WERI-Rb-1 (cell line): ENCODE data around the gene OAF.

Source experiments
- DNase-seq: peaks from one replicate; pipeline ENCODE4 v3.0.0-alpha.2; 2020
- H3K27ac ChIP-seq: fragments of 250-450 bp; sonication (Bioruptor Pico); 2 replicates; pipeline ENCODE4 v1.5.1; 2020; ENCODE audit warnings: mild to moderate bottlenecking, moderate library complexity
- H3K27me3 ChIP-seq: fragments of 250-450 bp; sonication (Bioruptor Pico); 2 replicates; pipeline ENCODE4 v1.5.1; 2021; ENCODE audit warnings: mild to moderate bottlenecking, low read depth, moderate library complexity; ENCODE audit not compliant: insufficient read depth, severe bottlenecking
- H3K36me3 ChIP-seq: fragments of 250-450 bp; sonication (Bioruptor Pico); 2 replicates; pipeline ENCODE4 v1.5.1; 2020; ENCODE audit warnings: mild to moderate bottlenecking, moderate library complexity
- H3K4me3 ChIP-seq: 2 replicates; pipeline ENCODE4 v1.5.1; 2011; ENCODE audit warnings: low read depth, mild to moderate bottlenecking, control low read depth, low read length
- H3K9me3 ChIP-seq: fragments of 250-450 bp; sonication (Bioruptor Pico); 2 replicates; pipeline ENCODE4 v1.5.1; 2021; ENCODE audit warnings: mild to moderate bottlenecking, moderate library complexity; ENCODE audit not compliant: severe bottlenecking
- CTCF ChIP-seq: IDR thresholded peaks from 2 replicates; pipeline ENCODE4 v1.5.1; 2011; ENCODE audit warnings: low read depth, mild to moderate bottlenecking, control low read depth, inconsistent platforms, low read length

The OAF gene

GRCh38 chr11:120197977-120198376 is 12.9 kb upstream of the OAF start:
- no peaks in the 10 kb centered on the region for H3K27me3 ChIP-seq
- no peak overlapping the region for H3K4me3 ChIP-seq
- no peak overlapping the region for H3K27ac ChIP-seq
- TF ChIP-seq CTCF = no peak
- no peaks in the 10 kb centered on the region for H3K9me3 ChIP-seq
- no peak for DNase-seq
- H3K36me3 ChIP-seq = no peaks in the 10 kb centered on the region

- DNase-seq = no peak
- TF ChIP-seq CTCF = no peak
- no peaks in the 10 kb centered on the region for H3K36me3 ChIP-seq
- H3K4me3 ChIP-seq = no peak overlapping the region
- no peaks in the 10 kb centered on the region for H3K27me3 ChIP-seq
- H3K27ac ChIP-seq = no peak overlapping the region
- H3K9me3 ChIP-seq = no peaks in the 10 kb centered on the region
Measured at GRCh38 chr11:120198403-120198786, 12.4 kb upstream of the OAF start.

GRCh38 chr11:120198787-120199469 is 11.9 kb upstream of the OAF start:
- DNase-seq = no peak
- no peaks in the 10 kb centered on the region for H3K27me3 ChIP-seq
- no peaks in the 10 kb centered on the region for H3K36me3 ChIP-seq
- no peak overlapping the region for H3K4me3 ChIP-seq
- no peak for TF ChIP-seq CTCF
- H3K27ac ChIP-seq = no peak overlapping the region
- H3K9me3 ChIP-seq = no peaks in the 10 kb centered on the region

GRCh38 chr11:120199613-120200012 is 11.2 kb upstream of the OAF start:
- no peak for DNase-seq

GRCh38 chr11:120200677-120201076 is 10.2 kb upstream of the OAF start:
- H3K27ac ChIP-seq = no peak overlapping the region
- no peak for DNase-seq
- H3K27me3 ChIP-seq = no peaks in the 10 kb centered on the region
- H3K9me3 ChIP-seq = no peaks in the 10 kb centered on the region
- no peak for TF ChIP-seq CTCF
- no peaks in the 10 kb centered on the region for H3K36me3 ChIP-seq
- no peak overlapping the region for H3K4me3 ChIP-seq

More at GRCh38 chr11:120199613-120200012, 11.2 kb upstream of the OAF start:
- Histone ChIP-seq H3K4me3 (no peak overlapping the region), H3K36me3 (no peaks in the 10 kb centered on the region), H3K27ac (no peak overlapping the region), H3K27me3 (no peaks in the 10 kb centered on the region), H3K9me3 (no peaks in the 10 kb centered on the region)
- TF ChIP-seq CTCF = no peak

GRCh38 chr11:120201653-120202052 is 9.2 kb upstream of the OAF start:
- no peak for TF ChIP-seq CTCF
- H3K4me3 ChIP-seq = no peak overlapping the region
- H3K27me3 ChIP-seq = no peaks in the 10 kb centered on the region
- DNase-seq = no peak
- H3K9me3 ChIP-seq = no peaks in the 10 kb centered on the region
- no peaks in the 10 kb centered on the region for H3K36me3 ChIP-seq
- no peak overlapping the region for H3K27ac ChIP-seq
